Chondrocyte (in vitro differentiated cells): ENCODE data around the gene FRMD4B. TPM values are rescaled to one million over a fixed set of nuclear protein-coding genes. Genes with fewer than 3 reads are reported as not detected.

ENCODE experiments used
- DNase-seq: peaks from one replicate; pipeline ENCODE4 v3.0.0; 2021; ENCODE audit warnings: mixed read lengths, low spot score
- H3K27ac Mint-ChIP-seq: one replicate; pipeline ENCODE4 v1.8.0; 2021; ENCODE audit warnings: mild to moderate bottlenecking, moderate library complexity, mixed read lengths; ENCODE audit not compliant: unreplicated experiment
- H3K27me3 Mint-ChIP-seq: 2 replicates; pipeline ENCODE4 v1.8.0; 2021; ENCODE audit warnings: low read depth, mixed read lengths
- H3K36me3 Mint-ChIP-seq: 2 replicates; pipeline ENCODE4 v1.8.0; 2021; ENCODE audit warnings: low read depth, mixed read lengths
- H3K4me1 Mint-ChIP-seq: 2 replicates; pipeline ENCODE4 v1.8.0; 2021; ENCODE audit warnings: low read depth, mild to moderate bottlenecking, mixed read lengths
- H3K4me3 Mint-ChIP-seq: one replicate; pipeline ENCODE4 v1.8.0; 2021; ENCODE audit warnings: mild to moderate bottlenecking, moderate library complexity, mixed read lengths; ENCODE audit not compliant: unreplicated experiment
- H3K9me3 Mint-ChIP-seq: 2 replicates; pipeline ENCODE4 v1.8.0; 2021; ENCODE audit warnings: low read depth, mixed read lengths
- CTCF ChIP-seq: fragments of 200-600 bp; sonication (generic); IDR thresholded peaks from 2 replicates; pipeline ENCODE4 v1.5.0; 2021; ENCODE audit warnings: antibody characterized with exemption, mild to moderate bottlenecking, moderate library complexity
- total RNA-seq: library from RNA; stranded (reverse); gene quantifications from 3 replicates; pipeline ENCODE4 v1.2.1, GENCODE V29; 2021

The FRMD4B gene
- total RNA-seq, 1 donor from 2014 or later = 4.1 TPM

- no peaks in the 10 kb centered on the region for H3K9me3 Mint-ChIP-seq
- H3K4me1 Mint-ChIP-seq = no peaks in the 10 kb centered on the region
- no peak for TF ChIP-seq CTCF
- H3K27me3 Mint-ChIP-seq = peaks cover 11% of the 10 kb centered on the region
- H3K36me3 Mint-ChIP-seq = no peaks in the 10 kb centered on the region
- no peak overlapping the region for H3K27ac Mint-ChIP-seq
- DNase-seq = no peak
- no peak overlapping the region for H3K4me3 Mint-ChIP-seq
Observed at GRCh38 chr3:69251078-69251805, 134.6 kb downstream of the FRMD4B start.

GRCh38 chr3:69250014-69250413 lies 135.9 kb downstream of the FRMD4B start:
- no peak for DNase-seq
- Mint-ChIP-seq H3K9me3 (no peaks in the 10 kb centered on the region), H3K27me3 (peaks cover 11% of the 10 kb centered on the region), H3K4me3 (no peak overlapping the region), H3K4me1 (no peaks in the 10 kb centered on the region), H3K36me3 (no peaks in the 10 kb centered on the region), H3K27ac (peak overlapping the region; percentile 24)
- no peak for TF ChIP-seq CTCF

- no peak for TF ChIP-seq CTCF
- H3K27ac Mint-ChIP-seq = no peak overlapping the region
- H3K4me1 Mint-ChIP-seq = no peaks in the 10 kb centered on the region
- no peaks in the 10 kb centered on the region for H3K9me3 Mint-ChIP-seq
- DNase-seq = no peak
- H3K27me3 Mint-ChIP-seq = peaks cover 7% of the 10 kb centered on the region
- H3K4me3 Mint-ChIP-seq = no peak overlapping the region
- H3K36me3 Mint-ChIP-seq = no peaks in the 10 kb centered on the region
Observed at GRCh38 chr3:69249001-69249400, 136.9 kb downstream of the FRMD4B start.

DNA sequence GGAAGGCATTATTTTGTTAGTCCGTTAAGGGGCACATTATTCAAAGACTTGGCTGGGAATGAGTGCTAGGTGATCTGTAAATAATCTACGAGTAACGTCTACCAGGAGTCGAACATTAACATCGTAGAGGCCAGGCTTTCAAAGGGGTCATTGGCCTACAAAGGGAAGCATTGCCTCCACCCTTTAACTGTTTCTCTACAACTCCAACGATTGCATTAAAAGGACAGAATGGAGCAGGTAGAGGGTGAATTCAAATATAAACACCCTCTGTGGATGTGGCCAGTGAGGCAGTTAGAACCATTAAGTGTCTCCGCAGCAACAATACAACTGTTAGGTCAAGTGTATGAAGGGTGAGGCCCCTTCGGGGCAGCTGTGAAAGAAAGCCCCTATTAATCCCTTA lies 137.5 kb downstream of the FRMD4B start:
- peaks cover 1% of the 10 kb centered on the region for H3K4me1 Mint-ChIP-seq
- no peak overlapping the region for H3K4me3 Mint-ChIP-seq
- H3K27me3 Mint-ChIP-seq = peaks cover 9% of the 10 kb centered on the region
- no peak for DNase-seq
- no peaks in the 10 kb centered on the region for H3K36me3 Mint-ChIP-seq
- no peaks in the 10 kb centered on the region for H3K9me3 Mint-ChIP-seq
- H3K27ac Mint-ChIP-seq = no peak overlapping the region
- no peak for TF ChIP-seq CTCF

- no peak for DNase-seq
- Mint-ChIP-seq H3K27ac (no peak overlapping the region), H3K4me1 (peaks cover 14% of the 10 kb centered on the region), H3K9me3 (no peaks in the 10 kb centered on the region), H3K27me3 (peaks cover 7% of the 10 kb centered on the region), H3K4me3 (no peak overlapping the region), H3K36me3 (no peaks in the 10 kb centered on the region)
- no peak for TF ChIP-seq CTCF
Observed at GRCh38 chr3:69246612-69247011, 139.3 kb downstream of the FRMD4B start.
